Right renal cortex interstitium (tissue), 3 donors: ENCODE data around the gene RTN4R. TPM values are rescaled to one million over a fixed set of nuclear protein-coding genes. Genes with fewer than 3 reads are reported as not detected.
"Not testable (repeated sequence)": the region's sequence is repeated elsewhere in the genome, so short reads cannot be mapped to it uniquely, and the experiment has no call there.

Experiments
- DNase-seq, 3 donors: peaks; one replicate each; pipeline ENCODE4 v3.0.0-alpha.2; 2013; ENCODE audit warnings: low read depth in 3 of 3, low spot score in 2 of 3
- polyA plus RNA-seq, 3 donors: library from polyadenylated mRNA; unstranded; fragments of 120-200 nt; gene quantifications; one replicate each; pipeline ENCODE4 v1.2.1, GENCODE V29; 2013; ENCODE audit not compliant: insufficient read length in 3 of 3

The RTN4R gene
- 1 to 10 TPM; 3.8 to 4.5 (median 4.1) TPM for polyA plus RNA-seq

DNA sequence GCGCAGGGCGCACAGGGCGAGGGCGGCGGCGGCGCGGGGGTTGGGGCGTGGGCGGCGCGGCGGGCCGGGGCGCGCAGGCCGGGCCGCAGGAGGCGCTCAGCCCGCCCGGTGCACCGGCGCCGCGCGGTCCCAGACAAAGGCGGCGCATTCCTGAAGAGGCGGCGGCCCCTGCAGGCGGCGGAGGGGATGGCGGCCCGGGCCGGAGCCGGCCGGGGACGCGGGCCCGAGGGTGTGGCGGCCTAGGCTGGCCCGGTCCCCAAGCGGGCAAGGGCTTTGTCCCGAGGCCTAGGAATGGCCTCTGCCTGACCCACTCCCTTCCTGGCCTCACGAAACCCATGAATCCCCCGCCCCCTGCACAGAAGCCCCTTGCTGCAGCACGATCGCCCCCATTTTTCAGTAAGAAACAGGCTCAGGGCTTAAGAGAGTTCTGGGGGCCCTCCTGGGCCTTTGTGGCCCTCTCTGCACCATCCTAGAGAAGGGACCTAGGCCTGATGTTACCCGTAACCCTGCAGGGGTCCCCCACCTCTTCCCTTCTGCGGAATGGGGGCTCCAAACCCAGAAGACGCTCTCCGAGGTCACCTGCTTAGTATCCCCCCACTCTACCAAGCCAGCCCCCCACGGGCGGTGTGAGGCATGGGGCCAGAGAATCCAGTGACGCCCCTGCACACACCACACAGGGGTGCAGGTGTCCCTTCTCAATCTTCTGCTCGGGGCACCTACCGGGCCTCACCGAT, at the start of gene RTN4R:
Gene RTN4R, minus strand, starts transcription at position 40 of the 734 bp plus-strand sequence. CDS start 226 bp downstream, outside the sequence.
- DNase-seq: no peak

DNA sequence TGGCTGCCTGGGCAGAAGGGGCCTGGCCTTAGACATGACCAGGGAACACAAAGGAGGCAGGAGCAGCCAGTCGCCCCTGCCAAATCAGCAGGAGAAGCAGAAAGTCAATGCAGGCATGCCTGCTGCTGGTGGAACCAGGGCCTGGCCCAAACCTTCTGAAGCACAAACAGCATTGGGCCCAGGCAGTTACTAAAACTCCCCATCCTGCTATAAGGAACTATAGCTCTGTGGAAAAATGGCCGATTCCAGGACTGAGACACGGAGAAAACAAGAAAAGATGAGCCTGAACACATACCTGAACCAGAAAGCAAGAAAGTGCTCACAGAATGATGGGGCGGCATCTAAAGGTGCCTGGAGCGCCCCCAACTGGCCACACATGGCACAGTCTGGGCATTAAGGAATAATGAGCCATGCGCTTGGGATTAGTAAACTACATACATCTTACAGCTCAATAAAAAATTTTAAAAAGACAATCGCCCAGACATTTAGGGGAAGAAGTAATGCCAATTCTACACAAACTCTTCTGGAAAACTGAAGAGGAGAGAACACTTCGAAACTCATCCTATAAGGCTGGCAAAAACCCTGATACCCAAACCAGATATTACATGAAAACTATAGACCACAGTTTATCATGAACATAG, 49.4 kb upstream of the RTN4R start:
- DNase-seq: not testable (repeated sequence)

DNA sequence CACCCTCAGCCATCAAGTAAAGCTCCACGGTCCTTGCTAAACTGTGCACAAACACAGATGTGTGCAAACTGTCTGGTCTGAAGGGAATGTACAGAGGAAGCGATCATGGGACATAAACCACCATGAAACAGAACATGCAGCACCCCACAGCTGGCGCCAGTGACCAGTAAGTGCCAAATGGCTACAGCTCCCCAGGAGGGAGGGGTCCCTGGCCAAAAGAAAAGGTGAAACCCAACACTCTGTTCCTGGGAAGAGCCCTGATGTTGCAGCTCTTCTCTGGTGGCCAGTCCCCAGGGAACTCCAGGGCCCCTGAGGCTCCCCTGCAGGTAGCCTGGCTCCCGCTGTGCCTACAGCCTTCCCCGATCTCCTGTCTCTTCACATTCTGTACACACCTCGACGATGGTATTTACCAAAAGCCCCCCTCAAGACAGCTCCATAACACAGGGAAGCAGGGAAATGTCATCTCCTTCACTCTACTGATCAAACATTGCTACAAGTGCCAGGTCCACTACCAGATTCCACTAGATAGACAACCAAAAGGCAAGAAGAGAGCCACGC, 48.8 kb upstream of the RTN4R start:
- DNase-seq: no peak

DNA sequence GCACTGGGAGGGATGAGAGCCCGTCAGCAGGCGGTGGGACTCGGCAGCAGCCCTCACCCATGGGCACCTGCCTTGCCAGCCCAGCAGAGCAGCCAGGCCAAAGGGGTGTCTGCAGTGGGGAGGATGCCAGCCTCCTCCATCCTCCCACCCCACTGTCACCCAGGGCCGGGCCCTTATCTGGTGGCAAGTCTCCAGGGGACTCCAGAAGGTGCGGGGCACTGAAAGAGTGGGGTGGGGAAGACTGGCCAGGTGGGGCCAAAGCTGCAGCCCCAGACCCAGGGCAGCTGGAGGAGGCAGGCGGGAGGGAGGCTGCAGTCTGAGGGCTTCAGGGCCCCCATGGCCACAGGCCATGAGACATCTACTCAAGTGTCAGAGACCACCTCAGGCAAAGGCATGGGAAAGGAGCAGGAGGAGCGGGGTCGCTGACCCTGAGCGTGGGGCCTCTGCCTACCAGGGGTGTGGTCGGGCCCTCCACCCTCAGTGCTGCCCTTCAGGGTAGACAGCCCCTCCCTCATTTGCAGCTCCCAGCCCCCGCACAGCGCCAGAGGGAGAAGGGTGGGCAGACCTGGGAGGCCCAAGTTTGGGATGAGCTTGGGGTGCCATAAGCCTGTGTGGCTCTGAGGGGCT, 48.2 kb upstream of the RTN4R start:
- no peak for DNase-seq

DNA sequence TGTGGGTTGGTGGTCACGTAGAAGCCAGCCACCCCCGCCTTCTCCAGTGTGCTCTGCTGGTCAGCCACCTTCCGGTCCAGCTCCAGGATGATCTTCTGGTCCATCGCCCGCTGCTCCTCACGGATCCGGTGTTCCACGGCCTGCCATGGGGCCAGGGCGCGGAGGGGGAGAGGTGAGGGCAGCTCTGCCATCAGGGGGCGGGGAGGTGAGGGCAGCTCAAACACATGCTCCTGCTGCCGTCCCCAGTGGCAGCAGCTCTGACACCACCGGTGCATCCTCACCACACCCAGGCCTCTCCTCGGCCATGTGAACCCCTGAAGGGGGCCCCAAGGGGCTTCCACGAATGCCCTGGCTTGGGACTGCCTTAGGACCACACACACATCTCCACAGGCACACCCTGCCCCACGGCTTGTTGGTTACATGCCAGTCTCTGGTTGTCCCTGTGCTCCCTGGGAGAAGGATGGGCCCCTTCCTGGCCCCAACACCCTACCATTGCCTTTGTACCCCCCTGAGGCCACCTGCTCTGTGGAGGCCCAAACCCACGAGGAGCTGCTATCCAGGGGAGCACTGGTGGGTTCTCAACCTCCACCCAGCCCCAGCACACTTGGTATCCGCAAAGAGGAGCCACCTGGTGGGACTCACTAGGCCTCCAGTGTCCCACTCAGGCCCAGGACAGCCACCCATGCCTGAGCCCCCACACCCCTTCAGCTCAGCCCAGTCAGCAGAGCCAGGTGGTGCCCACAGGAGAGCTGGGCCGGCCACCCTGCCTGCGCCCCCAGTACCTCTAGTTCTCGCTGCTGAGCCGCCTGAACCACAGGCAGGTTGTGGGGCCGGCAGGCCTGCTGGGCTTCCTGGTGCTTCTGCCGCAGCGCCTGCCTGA, 47.5 kb upstream of the RTN4R start:
- no peak for DNase-seq

DNA sequence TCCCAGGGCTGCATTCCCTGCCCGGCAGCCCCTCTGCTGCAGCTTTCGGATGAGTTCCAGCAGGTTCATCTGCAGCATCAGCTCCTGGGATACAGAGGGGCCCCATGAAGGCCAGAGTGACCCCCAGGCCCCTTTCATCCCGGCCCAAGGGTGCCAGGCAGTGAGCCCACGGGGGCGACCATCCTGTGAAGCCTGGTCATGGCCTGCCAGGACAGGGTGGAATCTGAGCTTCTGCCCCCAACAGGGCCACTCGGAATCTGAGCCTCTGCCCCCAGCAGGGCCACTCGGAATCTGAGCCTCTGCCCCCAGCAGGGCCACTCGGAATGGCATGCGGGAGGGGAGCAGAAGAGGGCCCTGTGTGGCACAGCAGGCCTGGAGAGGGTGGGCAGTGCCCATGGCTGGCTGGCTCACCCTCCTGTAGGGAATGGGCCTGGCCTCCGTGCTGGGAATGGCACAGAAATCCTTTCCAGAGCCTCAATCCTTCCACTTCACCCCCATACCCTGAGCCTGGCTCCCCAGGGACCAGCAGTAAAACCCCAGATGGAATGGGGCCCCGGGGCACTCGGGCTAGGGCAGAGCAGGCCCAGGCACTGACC, 46.7 kb upstream of the RTN4R start:
- not testable (repeated sequence) for DNase-seq

DNA sequence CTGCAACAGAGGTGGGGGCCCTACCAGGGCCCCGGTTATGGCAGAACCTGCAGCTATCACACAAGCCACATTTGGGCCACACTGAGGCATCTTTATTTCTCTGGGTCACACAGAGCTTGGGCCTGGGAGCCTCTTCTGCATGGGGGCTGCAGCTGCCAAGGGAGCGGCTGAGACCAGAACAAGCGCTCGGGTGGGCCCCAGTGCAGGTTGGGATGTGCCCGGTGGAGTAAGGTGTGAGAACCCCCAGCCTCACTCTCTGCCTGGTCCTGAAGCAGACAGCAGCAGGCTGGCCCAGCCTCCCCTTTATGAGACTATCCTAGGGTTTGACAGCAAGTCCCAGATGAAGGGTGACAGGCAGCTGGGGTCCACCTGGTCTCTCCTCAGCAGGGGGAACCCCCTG, 46.1 kb upstream of the RTN4R start:
- not testable (repeated sequence) for DNase-seq

DNA sequence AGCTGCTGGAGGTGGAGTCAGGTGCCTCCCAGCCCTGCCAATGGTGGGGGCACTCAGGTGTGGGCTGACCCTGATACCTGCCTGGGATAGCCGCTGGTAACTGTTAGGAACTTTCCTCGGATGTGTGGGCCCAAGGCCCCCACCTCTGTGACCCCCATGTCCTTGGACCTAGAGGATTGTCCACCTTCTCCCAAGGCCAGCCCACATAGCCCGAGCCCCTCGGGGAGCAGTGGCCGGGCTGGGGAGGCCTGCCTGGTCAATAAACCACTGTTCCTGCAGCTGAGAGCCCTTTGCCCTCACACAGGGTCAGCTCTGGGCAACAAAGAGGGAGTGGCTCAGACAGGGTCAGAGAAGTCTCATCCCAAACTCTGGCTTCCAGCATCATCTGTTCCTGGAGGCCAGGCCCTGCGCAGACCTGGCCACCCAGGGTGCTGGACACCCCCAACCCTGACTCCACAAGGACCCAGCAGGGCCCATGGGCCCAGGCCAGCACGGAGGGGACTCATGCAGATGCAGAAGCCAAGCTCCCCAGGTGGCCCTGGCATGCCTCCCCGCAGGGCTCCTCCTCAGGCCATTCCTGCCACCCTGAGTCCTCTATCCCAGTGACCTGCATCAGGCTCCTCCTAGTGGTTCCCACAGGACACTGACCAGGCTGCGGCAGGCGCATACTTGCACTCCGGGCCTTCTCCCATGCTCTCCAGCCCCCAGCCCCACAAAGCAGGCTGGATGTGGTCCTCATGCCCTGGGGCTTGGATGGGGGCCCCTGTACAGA, 45.4 kb upstream of the RTN4R start:
- DNase-seq: not testable (repeated sequence)

DNA sequence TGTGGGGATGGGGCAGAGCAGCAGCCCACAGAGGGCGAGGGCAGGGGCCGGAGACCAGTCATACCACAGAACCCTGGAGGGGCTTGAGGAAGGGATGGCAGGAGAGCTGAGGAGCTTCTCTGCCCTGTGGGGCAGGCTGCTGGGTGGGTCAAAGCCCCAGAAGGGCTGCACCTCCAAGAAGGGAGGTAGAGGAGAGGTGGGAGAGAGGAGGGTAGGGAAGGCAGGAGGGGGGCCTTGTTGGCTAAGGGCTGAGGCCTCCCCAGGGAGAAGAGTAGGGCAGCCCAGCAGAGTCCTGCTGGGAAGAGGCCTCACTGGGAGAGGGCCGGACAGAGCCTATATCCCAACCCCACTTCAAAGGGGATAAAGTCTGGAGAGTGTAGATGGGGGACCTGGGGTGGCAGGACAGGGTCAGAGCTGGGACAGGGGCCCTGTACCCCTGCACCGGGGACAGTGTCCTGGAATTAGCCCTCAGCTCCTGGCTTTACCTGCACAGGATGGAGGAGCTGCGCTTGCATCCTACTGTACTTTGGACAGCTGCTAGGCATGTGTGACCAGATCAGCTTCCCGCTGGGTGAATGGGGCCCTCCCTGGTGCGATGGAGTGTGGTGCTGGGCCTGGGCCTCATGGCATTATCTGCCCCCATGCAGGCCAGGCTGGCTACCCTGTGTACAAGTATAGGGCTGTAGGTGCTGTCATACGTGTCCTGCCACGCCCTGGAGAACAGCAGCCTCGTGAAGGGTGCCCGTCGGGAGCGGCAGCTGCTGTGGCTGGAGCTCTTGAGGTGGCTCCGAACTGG, 44.5 kb upstream of the RTN4R start:
- no peak for DNase-seq

DNA sequence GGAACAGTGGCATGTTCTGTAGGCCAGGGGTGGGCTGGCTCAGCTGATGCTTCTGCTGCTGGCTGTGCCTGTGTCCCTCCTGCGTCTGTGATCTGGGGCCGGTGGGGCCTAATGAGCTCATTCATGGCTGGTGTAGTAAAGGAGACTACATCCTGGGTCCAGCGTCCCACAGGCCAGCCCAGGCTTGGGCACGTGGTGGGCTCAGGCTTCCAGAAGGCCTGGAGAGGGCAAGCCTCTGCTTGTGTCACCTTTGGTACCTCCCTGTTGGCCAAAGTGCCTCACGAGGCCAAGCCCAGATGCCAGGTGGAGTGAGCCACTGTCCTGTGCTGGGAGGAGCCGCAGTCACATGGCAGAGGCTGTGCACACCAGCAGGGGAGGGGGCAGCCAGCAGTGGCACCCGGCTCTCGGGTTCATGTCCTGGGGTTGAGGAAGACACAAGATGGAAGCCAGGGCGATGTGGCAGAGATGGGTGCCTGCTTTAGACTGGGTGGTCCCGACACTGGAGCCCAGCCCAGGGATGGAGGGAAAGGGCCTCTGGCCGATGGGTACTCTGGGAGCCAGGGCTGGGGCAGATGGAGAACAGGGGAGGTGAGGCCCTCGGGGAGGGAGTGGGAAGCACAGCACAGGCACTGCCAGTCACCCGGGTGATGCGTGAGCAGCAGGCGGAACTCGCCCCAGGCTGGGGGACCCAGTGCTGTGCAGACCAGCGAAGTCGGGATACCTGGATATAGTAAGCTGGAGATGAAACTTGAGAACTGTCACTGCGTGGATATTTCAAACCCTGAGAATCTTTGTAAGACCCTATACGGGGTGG, 43.3 kb upstream of the RTN4R start:
- not testable (repeated sequence) for DNase-seq

DNA sequence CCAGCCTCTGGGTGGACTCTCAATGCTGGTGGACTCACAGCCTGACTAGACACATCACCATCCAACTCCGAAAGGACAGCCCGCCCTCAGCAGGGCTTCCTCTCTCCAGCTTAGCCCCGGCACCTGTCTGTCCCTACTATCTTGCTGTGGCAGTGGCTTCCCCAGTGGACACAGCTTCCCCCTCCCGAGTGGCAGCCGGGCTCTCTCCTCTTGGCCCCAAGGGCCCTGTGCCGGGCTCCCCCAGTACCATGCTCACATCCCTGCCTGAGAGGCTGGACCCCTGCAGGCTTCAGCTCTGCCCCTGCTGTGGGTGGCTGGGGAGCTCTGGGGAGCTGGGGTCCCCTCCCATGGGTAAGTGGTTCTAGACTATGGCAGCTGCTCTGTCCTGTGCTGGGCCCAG, 42.7 kb upstream of the RTN4R start:
- not testable (repeated sequence) for DNase-seq

DNA sequence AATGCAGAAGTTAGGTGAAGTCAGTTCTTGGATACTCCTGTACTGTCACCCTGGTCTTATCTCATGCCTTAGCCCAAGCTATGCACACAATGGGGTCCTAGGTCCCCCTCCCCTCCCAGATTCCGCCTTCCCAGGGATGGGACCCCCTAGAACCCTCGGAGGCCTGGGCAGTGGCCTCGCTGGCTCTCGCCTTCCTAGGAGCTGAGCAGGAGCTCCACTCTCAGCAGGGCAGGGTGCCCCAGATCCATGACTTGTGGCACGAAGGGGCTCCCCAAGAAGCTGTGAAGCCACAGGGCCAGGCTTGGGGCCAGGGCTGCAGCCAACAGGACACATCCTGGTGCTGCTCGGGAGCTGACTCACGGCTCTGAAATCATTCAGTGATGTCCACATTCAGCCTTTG, 42.1 kb upstream of the RTN4R start:
- not testable (repeated sequence) for DNase-seq

DNA sequence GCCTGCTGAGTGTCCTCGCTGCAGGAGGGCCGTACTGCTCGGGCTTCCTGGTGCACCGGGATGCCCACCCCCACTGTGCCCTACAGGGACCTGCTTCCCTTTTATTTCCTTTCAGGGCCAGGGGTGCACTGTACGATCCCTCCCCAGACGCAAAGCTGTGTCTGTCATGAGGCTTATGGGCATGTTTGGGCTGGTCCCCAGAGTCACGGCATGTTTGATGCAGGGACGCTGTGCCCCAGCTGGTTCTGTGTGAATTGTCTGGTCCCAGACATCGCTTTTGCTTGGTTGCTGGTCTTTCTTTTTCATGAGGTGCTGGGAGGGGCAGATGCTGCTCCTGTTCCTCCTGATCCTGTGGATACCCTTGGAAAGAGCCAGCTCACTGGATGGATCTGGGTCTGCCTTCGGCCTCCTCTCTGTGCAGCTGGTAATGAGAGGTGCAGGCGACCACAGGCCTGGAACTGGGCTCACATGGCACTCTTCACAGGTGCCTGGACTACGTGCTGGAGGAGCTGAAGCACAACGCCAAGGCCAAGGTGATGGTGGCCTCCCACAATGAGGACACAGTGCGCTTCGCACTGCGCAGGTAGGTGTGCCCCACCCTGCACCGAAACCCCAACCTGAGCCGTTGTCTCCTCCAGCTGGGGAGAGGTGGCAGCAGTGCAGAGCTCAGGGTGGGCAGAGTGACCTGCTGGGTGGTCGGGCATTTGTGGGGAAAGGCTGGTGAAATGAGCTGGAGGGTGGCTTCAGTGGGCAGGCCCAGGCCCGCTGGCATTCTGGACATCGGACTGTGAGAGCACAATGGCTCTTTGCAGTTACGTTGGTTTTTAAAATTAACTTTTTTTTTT, 40.9 kb upstream of the RTN4R start:
- DNase-seq: not testable (repeated sequence)

DNA sequence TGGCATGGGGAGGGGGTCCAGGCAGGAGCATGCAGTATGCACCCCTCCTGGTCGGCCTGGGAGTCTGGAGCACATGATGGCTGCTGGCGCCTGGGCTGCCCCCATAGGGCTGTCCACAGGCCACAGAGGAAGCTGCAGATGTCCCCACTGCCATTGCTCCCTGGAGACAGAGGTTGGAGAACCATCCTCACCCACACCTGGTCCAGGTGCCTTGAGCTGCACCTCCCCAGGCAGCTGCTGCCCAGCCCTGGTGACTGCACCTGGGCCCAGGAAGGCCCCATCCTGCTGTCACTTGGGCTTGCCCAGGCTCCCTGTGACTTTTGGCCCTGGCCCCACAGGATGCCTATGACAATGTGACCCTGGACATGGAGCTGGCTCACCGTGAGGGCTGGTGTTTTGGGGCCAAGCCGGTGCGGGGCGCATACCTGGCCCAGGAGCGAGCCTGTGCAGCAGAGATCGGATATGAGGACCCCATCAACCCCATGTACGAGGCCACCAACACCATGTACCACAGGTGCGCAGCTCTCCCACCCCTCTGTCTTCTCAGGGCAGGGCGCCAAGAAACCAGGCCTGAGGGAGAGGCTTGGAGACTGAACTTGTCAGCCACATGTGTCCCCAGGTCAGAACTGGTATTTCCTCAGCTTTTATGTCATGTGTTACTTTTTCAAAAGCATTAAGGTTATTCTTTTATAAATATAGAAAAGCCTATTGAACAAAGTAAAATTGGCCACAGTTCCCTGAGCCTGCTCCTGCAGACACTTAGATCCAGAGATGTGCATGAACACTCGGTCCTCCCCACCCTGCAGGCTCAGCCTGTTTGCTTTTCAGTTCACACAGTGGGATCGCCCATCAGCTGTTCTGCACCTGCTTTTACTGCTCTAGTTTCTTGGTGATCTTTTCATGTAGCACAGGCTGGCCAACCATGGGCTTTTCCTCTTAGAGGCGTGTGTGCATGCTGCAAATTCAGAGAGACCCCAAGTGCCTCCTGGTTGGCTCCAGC, 39.6 kb upstream of the RTN4R start:
- DNase-seq: not testable (repeated sequence)

DNA sequence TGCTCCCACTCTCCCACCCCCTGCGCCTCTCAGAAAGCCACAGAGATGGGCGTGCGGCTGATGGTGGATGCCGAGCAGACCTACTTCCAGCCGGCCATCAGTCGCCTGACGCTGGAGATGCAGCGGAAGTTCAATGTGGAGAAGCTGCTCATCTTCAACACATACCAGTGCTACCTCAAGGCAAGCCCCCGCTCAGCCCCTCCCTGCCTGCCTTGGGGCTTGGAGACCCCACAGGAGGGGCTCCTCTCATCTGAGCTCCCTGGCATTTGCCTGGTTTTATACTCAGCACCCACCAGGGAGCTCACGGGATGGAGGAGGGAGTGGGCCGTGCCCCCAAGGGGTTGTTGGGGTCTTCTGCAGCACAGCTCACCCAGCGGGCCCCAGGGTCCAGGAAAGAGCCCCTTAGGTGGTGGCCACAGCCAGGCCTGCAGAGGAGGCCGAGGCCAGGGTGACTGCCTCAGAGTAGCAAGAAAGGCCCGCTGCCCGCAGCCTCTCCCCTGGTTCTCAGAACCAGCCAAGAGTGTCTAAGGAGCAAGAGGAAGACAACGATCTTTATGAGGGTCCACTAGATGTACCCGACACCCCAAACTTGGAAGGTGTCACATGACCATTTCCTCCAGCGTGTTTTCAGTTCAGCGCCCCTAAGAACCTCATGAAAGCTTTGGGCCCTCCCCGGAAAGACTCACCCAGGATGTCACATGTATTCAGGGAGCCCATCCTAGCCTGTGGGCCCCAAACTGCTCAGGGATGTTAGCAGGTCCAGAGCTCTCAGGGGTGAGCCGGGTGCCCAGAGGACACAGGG, 38.7 kb upstream of the RTN4R start:
- not testable (repeated sequence) for DNase-seq
